HT-29 (cell line): ENCODE data around the gene SMIM10L2A. TPM values are rescaled to one million over a fixed set of nuclear protein-coding genes. Genes with fewer than 3 reads are reported as not detected.
"Not testable (repeated sequence)": the region's sequence is repeated elsewhere in the genome, so short reads cannot be mapped to it uniquely, and the experiment has no call there.

Experiments used
- DNase-seq: peaks from one replicate; pipeline ENCODE4 v3.0.0-alpha.2; 2015; ENCODE audit warnings: low spot score
- small RNA-seq: library from RNA; depleted of rRNA; stranded (forward); fragments of <200 nt; gene quantifications from one replicate; pipeline ENCODE3, GENCODE V24; 2014
- total RNA-seq: library from RNA; depleted of rRNA; stranded (reverse); fragments of >200 nt; shearing (Covaris generic); gene quantifications from 2 replicates; pipeline ENCODE4 v1.2.3, GENCODE V29; 2014; rRNA removed

Gene SMIM10L2A
- total RNA-seq, 1 experiment from 2014 or later: 0.03 TPM

- DNase-seq: no peak
Measured at GRCh38 chrX:135453381-135453780, 31.6 kb downstream of the SMIM10L2A start.

- no peak for DNase-seq
Measured at GRCh38 chrX:135454816-135455215, 33.1 kb downstream of the SMIM10L2A start.

GRCh38 chrX:135461756-135462155, 40.0 kb downstream of the SMIM10L2A start:
- DNase-seq: not testable (repeated sequence)

- DNase-seq: peak; percentile 14
Measured at GRCh38 chrX:135463937-135464336, 42.2 kb downstream of the SMIM10L2A start.

GRCh38 chrX:135476378-135476777, 54.6 kb downstream of the SMIM10L2A start:
- no peak for DNase-seq

GRCh38 chrX:135477576-135477975, 55.8 kb downstream of the SMIM10L2A start:
- peak; percentile 68 for DNase-seq

Small RNAs within 50 kb of the gene (small RNA-seq; reads per million reads assigned to genes)
- 0.79 reads per million, percentile 18 among the genes with 10 or more reads in this experiment for gene RNA5SP515

Other genes with a start within 250 kb of the SMIM10L2A start
- gene ETDA, start 169.9 kb upstream of the SMIM10L2A start, total RNA-seq: not detected in 2 replicates
- gene ETDC, start 112.5 kb upstream of the SMIM10L2A start, total RNA-seq: not detected in 2 replicates
- 6.8 and 9.2 TPM in 2 replicates for gene ZNF75D, start 77.8 kb upstream of the SMIM10L2A start, total RNA-seq
- 0.71 and 1.0 TPM in 2 replicates for gene ZNF449, start 77.1 kb upstream of the SMIM10L2A start, total RNA-seq
- 0.36 and 0.68 TPM in 2 replicates for gene INTS6L, start 98.7 kb downstream of the SMIM10L2A start, total RNA-seq